Measurements from ENCODE around the gene PRKAR2B. TPM values are rescaled to one million over a fixed set of nuclear protein-coding genes. Genes with fewer than 3 reads are reported as not detected.
"Not testable (repeated sequence)": the region's sequence is repeated elsewhere in the genome, so short reads cannot be mapped to it uniquely, and the experiment has no call there.

The PRKAR2B gene
- total RNA-seq, 1 experiment from 2014 or later, result 0.06 TPM

DNA sequence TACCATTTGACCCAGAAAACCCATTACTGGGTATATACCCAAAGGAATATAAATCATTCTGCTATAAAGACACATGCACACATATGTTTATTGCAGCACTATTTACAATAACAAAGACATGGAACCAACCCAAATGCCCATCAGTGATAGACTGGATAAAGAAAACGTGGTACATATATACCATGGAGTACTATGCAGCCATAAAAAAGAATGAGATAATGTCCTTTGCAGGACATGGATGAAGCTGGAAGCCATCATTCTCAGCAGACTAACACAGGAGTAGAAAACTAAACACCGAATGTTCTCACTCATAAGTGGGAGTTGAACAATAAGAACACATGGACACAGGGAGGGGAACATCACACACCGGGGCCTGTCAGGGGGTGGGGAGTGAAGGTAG, 111.2 kb downstream of the PRKAR2B start:
- DNase-seq (ENCODE audit: low read depth), result not testable (repeated sequence)

- no peak for DNase-seq (ENCODE audit: low read depth)
Measured at GRCh38 chr7:107157091-107157490, 112.6 kb downstream of the PRKAR2B start.

- no peak for DNase-seq (ENCODE audit: low read depth)
Measured at GRCh38 chr7:107158028-107158427, 113.5 kb downstream of the PRKAR2B start.

GRCh38 chr7:107160389-107160788, 115.9 kb downstream of the PRKAR2B start:
- no peak for DNase-seq (ENCODE audit: low read depth)

DNA sequence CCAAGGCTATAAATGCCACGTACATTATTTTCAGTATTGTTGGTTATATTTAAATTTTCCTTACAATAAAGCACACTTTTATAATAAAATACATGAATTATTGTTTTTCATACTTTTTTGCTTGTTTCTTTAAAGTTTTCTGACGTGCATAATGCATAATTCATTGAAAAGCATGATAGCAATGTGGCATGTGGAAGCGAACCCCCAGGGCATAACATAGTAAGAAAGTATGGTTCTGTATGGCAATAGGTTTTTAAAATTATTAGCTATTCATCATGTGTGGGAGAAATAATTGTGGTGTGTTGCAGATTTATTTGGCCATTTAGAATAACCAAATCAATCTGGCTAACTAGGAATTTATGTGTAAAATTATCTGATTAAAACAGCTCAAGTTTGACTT, 116.9 kb downstream of the PRKAR2B start:
- no peak for DNase-seq (ENCODE audit: low read depth)

DNA sequence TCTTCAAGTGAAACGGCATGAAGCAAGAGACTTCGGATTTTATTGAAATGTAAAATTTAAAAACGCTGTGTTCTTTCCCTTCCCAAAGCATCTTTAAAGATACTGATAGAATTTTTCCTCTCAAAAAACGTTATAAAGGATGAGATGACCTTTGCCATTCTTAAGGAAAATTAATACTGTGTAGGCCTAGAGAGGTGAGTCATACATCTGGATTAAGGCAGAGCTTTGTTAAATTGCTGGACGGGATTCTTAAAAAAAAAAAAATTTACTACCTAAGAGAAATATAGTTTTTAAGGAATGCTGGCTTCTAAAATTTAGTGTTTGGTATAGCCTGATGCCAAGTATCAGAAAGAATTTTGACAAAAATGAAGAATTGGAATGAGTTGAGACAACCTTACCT, 118.0 kb downstream of the PRKAR2B start:
- no peak for DNase-seq (ENCODE audit: low read depth)

DNA sequence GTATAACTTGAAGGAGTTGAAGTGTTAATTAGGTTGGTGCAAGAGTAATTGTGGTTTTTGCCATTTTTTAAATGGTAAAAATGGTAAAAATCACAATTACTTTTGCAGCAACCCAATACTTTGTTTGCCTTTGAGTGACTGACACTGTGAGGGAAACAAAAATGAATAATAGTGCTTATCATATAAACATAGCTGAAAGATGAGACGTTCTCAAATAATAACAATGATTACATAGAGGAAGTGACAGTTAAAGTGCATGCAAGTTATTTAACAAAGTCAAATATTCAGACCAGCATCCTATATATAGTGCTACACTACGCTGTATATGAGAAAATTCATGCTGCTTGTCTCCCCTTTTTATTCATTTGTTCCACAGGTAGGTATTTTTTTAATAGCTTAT, 119.6 kb downstream of the PRKAR2B start:
- no peak for DNase-seq (ENCODE audit: low read depth)

- no peak for DNase-seq (ENCODE audit: low read depth)
Measured at GRCh38 chr7:107165341-107165740, 120.8 kb downstream of the PRKAR2B start.

DNA sequence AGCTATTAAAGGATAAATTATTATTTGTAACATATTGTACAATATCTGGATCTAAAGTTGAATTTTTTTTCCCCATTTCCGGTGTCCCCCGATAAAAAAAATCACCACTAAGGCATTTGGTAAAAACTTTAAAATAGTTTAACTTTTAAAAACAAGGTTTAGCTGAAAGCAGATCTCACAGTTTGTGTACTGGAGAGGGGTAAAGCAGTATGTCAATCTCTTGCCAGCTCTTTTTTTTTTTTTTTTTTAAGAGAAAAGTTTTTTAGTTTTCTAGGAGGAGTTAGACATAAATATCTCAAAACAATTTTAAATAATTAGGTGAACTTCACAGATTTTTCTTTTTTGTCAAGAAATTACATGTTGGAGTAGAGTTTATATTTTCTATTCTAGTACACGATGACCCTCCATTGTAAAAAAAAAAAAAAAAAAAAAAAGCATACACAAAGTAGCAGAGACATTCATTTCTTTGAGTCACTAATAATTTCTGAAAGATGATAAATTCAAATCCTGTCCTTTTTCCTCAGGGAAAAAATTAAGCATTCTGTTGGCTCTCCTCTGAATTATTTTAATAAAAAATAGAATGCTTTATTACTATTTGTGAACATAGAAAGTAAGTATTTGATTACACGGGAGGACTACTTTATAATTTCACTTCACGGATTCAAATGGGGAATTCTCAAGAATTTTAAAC, 122.4 kb downstream of the PRKAR2B start:
- no peak for DNase-seq (ENCODE audit: low read depth)

DNA sequence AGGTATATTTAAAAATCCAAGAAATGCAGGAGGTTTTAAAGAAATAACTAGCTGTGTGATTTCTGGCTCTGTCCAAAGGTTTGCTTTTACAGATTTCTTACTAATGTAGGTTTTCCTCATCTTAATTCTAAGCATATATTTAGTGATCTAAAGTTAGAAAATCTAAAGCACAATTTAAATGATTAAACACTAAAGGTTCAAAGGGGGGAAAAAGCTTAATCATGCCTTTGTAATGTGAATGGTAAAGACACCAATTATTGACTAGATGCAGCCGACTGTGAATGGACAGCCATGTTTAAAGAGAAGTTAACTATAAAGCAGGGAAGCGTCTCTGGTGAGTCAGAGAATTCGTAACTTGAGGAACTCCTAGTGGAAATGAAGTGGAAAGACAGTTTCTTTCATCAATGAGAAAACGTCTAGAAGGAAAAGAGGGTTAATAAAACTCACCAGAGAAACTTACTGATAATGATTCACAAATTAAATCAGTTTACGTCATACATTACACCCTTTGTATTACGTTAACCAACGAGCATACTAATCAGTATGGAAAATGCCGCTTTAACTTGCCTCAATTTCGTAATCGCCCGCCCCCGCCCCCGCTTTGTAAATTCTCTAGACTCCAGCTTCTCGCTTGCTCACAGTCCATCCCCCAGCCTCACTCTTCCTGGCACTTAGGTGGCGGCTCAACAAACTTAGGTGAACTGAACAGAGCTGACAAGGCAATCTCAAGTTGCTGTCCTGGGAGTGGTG, 123.2 kb downstream of the PRKAR2B start:
- DNase-seq (ENCODE audit: low read depth), result peak; percentile 89

DNA sequence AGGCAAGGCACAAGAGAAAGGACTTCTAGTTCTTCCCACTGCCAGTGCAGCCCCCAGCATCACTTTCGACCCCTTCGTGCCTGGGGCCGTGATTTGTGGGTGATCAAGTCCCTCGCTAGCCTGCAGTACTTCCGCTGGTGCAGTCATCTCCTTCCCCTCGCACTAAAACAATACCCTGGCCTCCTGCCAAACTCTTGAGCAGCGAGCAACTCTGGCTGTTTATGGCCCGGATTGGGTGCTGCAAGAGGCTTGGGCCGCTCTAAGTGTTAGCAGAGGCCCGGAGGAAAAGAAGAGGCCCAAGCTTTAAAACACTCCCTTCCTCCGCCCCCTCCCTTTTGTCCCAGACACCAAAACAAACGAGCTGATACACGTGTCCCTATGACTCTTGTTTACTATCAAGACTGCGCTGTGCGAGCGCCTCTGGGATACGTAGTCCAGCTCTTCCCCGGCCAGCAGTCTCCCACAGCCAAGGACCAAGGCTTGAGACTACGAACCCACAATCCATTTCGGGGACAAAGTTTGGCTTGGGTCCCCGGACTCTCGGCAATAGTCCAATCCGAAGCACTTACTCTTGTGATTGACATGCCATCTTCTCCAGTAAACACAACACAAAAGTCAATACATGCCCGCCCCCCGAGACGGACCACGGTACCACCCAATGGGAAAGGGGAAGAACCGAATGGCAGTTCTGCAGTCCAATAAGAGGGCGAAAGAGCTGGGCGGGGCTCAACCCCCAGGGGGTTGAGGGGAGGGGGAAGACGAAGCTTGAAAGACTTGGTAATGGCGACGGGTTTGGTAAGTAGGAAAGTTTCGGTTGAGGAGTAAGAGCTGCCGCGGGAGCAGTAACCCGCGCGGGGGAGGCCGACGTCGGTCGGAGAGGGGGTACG, 124.0 kb downstream of the PRKAR2B start, which contains the start of gene HBP1:
Gene HBP1 (plus strand): TSS at position 771 of the 887 bp plus-strand sequence. CDS start 10,891 bp downstream, outside the sequence.
- peak; percentile 100 for DNase-seq (ENCODE audit: low read depth)

- peak; percentile 97 for DNase-seq (ENCODE audit: low read depth)
Measured at GRCh38 chr7:107169120-107170050, 124.9 kb downstream of the PRKAR2B start.

GRCh38 chr7:107170051-107170915, 125.8 kb downstream of the PRKAR2B start:
- DNase-seq (ENCODE audit: low read depth), result no peak

- no peak for DNase-seq (ENCODE audit: low read depth)
Measured at GRCh38 chr7:107171496-107171895, 127.0 kb downstream of the PRKAR2B start.

DNA sequence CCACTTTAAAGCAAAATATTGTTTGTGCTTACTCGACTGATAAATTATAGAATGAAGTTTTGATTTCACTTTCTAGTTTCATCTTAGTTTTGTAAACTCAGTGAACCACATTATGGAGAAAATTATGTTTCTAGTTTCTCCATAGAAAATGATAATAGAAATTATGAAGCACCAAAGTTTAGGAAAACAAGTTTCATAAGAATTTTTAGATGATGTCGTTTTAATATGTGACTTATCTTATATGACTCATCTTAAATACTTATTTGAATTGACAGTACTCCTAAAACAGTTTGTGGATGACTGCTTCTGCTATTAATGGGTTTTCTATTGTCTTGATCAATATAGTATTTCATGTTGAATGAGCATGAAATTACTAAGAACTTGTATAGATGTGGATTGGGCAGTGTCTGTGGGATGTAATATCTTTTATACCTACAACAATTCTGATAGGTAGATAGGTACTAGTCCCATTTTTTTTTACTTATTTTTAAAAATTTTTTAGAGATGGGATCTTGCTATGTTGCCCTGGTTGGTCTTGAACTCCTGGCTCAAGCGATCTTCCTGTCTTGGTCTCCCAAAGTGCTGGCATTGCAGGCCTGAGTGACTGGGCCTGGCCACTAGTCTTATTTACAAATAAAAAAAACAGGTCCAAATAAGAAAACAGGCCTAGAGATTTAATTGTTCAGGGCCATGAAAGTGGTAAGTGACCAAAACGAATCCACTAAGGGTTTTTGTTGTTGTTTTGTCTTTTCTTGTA, 127.9 kb downstream of the PRKAR2B start:
- DNase-seq (ENCODE audit: low read depth), result no peak

DNA sequence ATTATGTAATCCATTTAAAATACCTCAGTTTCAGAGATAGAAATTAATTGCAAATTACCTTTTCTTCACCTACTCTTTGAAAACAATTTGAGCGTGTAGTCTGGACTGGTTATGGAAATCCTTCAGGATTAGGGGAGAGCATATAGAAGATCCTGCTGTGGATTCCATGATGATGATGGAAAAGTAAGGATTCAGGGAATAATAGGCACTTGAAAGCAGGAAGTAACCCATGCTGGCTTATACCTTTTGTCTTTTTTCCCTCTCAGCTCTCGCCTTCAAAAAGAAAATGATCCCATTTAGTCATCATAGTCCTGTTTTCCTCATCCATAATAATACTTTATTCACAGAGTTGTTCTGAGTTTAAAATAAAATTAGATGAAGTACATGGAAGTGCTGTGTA, 128.7 kb downstream of the PRKAR2B start:
- no peak for DNase-seq (ENCODE audit: low read depth)

DNA sequence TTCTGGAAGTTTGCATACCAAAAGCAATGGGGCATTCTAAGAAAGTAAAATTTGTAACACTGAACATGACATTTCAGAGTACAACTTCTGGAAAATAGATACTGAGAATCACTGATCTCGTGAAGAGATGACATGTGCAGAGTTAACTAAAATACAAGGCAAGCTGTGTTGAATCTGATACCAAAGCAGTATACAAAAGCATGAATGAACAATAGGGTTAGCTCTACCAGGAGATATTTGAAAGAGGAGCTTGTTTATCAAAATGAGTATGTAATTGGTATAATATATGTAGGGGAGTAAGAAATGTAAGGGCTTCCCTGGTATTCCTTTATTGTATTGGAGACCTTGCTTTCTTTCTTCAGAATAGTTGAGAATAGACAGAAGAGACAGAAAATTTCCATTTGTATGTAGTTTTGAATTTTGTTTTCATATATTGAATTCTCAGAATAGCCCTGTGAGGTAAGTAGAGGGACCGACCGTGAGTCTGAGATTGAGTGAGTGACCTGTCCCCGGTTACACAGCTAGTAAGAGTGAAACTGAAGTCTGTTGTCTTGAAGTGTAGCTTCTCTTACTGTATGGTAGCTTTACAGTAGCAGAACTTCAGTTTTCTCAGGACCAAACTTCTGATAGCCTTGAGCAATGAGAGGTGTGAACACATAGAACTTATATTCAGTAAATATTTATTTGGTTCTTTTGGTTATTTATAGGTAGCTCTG, 129.3 kb downstream of the PRKAR2B start:
- DNase-seq (ENCODE audit: low read depth), result no peak
